GM21786 (cell line): ENCODE measurements around the gene ADGRA1.
"Not testable (repeated sequence)": the region's sequence is repeated elsewhere in the genome, so short reads cannot be mapped to it uniquely, and the experiment has no call there.

ENCODE experiments used
- ATAC-seq: cut with Tn5 transposase; IDR thresholded peaks from one replicate; pipeline ENCODE4 v1.9.1; 2021; ENCODE audit not compliant: unreplicated experiment

ADGRA1 gene

GRCh38 chr10:133087679-133088178 is at the start of gene ADGRA1:
TSS of gene ADGRA1 (plus strand) at chr10:133087924. CDS start at chr10:133088910, 986 bp downstream.
- no peak for ATAC-seq

GRCh38 chr10:133038036-133038823 is 49.5 kb upstream of the ADGRA1 start:
- ATAC-seq: no peak

GRCh38 chr10:133039107-133039802 is 48.5 kb upstream of the ADGRA1 start:
- ATAC-seq: no peak

- ATAC-seq: no peak
These were observed 47.9 kb upstream of the ADGRA1 start for GRCh38 chr10:133039803-133040165.

GRCh38 chr10:133040198-133040597 is 47.5 kb upstream of the ADGRA1 start:
- ATAC-seq: no peak

GRCh38 chr10:133041101-133041500 is 46.6 kb upstream of the ADGRA1 start:
- no peak for ATAC-seq

- ATAC-seq: no peak
These were observed 45.7 kb upstream of the ADGRA1 start for GRCh38 chr10:133042061-133042460.

- ATAC-seq: no peak
These were observed 44.9 kb upstream of the ADGRA1 start for GRCh38 chr10:133042816-133043215.

- ATAC-seq: no peak
These were observed 44.0 kb upstream of the ADGRA1 start for GRCh38 chr10:133043541-133044225.

GRCh38 chr10:133044401-133044811 is 43.3 kb upstream of the ADGRA1 start:
- ATAC-seq: no peak

- ATAC-seq: no peak
These were observed 42.0 kb upstream of the ADGRA1 start for GRCh38 chr10:133045556-133046389.

- no peak for ATAC-seq
These were observed 41.3 kb upstream of the ADGRA1 start for GRCh38 chr10:133046390-133046765.

GRCh38 chr10:133047526-133048123 is 40.1 kb upstream of the ADGRA1 start:
- no peak for ATAC-seq

GRCh38 chr10:133048266-133048665 is 39.5 kb upstream of the ADGRA1 start:
- ATAC-seq: no peak

- no peak for ATAC-seq
These were observed 38.8 kb upstream of the ADGRA1 start for GRCh38 chr10:133048926-133049325.

- no peak for ATAC-seq
These were observed 38.1 kb upstream of the ADGRA1 start for GRCh38 chr10:133049639-133050038.

- ATAC-seq: no peak
These were observed 37.4 kb upstream of the ADGRA1 start for GRCh38 chr10:133050371-133050770.

- ATAC-seq: no peak
These were observed 35.6 kb upstream of the ADGRA1 start for GRCh38 chr10:133052076-133052475.

- ATAC-seq: not testable (repeated sequence)
These were observed 34.1 kb upstream of the ADGRA1 start for GRCh38 chr10:133053527-133054133.

GRCh38 chr10:133055470-133055869 is 32.3 kb upstream of the ADGRA1 start:
- no peak for ATAC-seq
